Neural progenitor cell (in vitro differentiated cells): ENCODE data around the gene GBP6.

Source experiments
- EZH2 ChIP-seq: fragments of 200-600 bp; sonication (generic); IDR thresholded peaks from 2 replicates; pipeline ENCODE4 v1.6.1; 2017; ENCODE audit warnings: antibody characterized with exemption, mild to moderate bottlenecking, moderate library complexity
- EZH2phosphoT487 ChIP-seq: fragments of 200-600 bp; sonication (generic); IDR thresholded peaks from 2 replicates; pipeline ENCODE4 v1.6.1; 2017; ENCODE audit warnings: antibody characterized with exemption
- TF ChIP-seq, protein P1 (sequence below): fragments of 200-600 bp; sonication (generic); IDR thresholded peaks from 2 replicates; pipeline ENCODE4 v1.5.1; 2017; ENCODE audit warnings: antibody characterized with exemption, mild to moderate bottlenecking

DNA sequence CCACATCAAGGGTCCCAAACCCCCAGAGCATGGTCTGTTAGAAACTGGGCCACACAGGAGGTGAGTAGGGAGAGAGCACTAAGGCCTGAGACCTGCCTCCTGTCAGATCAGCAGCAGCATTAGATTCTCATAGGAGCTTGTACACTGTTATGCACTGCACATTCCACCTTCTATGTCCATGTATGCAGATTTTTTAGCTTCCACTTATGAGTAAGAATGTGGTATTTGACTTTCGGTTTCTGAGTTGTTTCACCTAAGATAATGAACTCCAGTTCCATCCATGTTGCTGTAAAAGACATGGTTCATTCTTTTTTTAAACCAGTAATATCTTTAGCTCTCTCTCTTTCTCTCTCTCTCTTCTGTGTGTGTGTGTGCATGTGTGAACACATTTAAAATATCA, 663 bp upstream of the GBP6 start:
- TF ChIP-seq, protein P1, sequence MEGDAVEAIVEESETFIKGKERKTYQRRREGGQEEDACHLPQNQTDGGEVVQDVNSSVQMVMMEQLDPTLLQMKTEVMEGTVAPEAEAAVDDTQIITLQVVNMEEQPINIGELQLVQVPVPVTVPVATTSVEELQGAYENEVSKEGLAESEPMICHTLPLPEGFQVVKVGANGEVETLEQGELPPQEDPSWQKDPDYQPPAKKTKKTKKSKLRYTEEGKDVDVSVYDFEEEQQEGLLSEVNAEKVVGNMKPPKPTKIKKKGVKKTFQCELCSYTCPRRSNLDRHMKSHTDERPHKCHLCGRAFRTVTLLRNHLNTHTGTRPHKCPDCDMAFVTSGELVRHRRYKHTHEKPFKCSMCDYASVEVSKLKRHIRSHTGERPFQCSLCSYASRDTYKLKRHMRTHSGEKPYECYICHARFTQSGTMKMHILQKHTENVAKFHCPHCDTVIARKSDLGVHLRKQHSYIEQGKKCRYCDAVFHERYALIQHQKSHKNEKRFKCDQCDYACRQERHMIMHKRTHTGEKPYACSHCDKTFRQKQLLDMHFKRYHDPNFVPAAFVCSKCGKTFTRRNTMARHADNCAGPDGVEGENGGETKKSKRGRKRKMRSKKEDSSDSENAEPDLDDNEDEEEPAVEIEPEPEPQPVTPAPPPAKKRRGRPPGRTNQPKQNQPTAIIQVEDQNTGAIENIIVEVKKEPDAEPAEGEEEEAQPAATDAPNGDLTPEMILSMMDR = no peak
- TF ChIP-seq EZH2phosphoT487 (no peak), EZH2 (no peak)
